Measurements from ENCODE around the gene POLRMT. TPM values are rescaled to one million over a fixed set of nuclear protein-coding genes. Genes with fewer than 3 reads are reported as not detected.

Gene POLRMT
- total RNA-seq, 1 experiment from 2014 or later: 139 TPM

DNA sequence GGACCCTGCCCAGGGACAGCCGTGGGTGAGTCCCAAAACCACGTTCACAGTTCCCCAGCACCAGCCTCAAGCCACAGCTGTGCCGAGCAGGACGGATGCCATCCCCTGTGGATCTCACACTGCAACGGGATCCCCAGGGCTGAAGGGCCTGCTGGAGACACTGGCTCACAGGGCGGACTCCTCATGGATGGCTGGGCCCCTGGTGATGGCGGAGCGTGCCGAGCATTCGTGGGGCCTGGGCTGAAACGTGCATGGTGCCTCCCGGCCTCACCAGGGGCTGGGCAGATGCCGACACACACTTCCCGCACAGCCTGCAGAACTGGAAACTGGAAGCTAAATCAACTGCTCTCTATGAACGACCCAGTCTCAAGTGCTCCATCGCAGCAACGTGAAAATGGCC lies 20.1 kb upstream of the POLRMT start (continued):
- TF ChIP-seq AR (CRISPR knock-in tag; IDR thresholded peaks at IDR 0.05) (no peak), OVOL2 (CRISPR knock-in tag; IDR thresholded peaks at IDR 0.05; ENCODE audit: borderline replicate concordance) (no peak), FOXP1 (CRISPR knock-in tag; IDR thresholded peaks at IDR 0.05; ENCODE audit: borderline replicate concordance) (no peak), ZNF232 (CRISPR knock-in tag; IDR thresholded peaks at IDR 0.05) (no peak), SOX15 (CRISPR knock-in tag; IDR thresholded peaks at IDR 0.05) (no peak), MYBL2 (CRISPR knock-in tag; IDR thresholded peaks at IDR 0.05) (no peak), SMAD3 (CRISPR knock-in tag; IDR thresholded peaks at IDR 0.05; ENCODE audit: borderline replicate concordance) (no peak)
- TF ChIP-seq, protein P1, sequence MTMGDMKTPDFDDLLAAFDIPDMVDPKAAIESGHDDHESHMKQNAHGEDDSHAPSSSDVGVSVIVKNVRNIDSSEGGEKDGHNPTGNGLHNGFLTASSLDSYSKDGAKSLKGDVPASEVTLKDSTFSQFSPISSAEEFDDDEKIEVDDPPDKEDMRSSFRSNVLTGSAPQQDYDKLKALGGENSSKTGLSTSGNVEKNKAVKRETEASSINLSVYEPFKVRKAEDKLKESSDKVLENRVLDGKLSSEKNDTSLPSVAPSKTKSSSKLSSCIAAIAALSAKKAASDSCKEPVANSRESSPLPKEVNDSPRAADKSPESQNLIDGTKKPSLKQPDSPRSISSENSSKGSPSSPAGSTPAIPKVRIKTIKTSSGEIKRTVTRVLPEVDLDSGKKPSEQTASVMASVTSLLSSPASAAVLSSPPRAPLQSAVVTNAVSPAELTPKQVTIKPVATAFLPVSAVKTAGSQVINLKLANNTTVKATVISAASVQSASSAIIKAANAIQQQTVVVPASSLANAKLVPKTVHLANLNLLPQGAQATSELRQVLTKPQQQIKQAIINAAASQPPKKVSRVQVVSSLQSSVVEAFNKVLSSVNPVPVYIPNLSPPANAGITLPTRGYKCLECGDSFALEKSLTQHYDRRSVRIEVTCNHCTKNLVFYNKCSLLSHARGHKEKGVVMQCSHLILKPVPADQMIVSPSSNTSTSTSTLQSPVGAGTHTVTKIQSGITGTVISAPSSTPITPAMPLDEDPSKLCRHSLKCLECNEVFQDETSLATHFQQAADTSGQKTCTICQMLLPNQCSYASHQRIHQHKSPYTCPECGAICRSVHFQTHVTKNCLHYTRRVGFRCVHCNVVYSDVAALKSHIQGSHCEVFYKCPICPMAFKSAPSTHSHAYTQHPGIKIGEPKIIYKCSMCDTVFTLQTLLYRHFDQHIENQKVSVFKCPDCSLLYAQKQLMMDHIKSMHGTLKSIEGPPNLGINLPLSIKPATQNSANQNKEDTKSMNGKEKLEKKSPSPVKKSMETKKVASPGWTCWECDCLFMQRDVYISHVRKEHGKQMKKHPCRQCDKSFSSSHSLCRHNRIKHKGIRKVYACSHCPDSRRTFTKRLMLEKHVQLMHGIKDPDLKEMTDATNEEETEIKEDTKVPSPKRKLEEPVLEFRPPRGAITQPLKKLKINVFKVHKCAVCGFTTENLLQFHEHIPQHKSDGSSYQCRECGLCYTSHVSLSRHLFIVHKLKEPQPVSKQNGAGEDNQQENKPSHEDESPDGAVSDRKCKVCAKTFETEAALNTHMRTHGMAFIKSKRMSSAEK (CRISPR knock-in tag; IDR thresholded peaks at IDR 0.05; ENCODE audit: borderline replicate concordance): no peak

- no peak for DNase-seq (ENCODE audit: low spot score)
- Mint-ChIP-seq H3K27ac (no peak overlapping the region), H3K4me3 (no peak overlapping the region), H3K36me3 (no peaks in the 10 kb centered on the region), H3K4me1 (no peaks in the 10 kb centered on the region), H3K27me3 (ENCODE audit: low read depth) (no peaks in the 10 kb centered on the region), H3K9me3 (no peaks in the 10 kb centered on the region)
- CTCF ChIA-PET: no interaction called here
- POLR2A ChIA-PET: no interaction called here
- ATAC-seq: no peak
- no peak for TF ChIP-seq FOXP1 (CRISPR knock-in tag; IDR thresholded peaks at IDR 0.05; ENCODE audit: borderline replicate concordance)
- TF ChIP-seq RELA (CRISPR knock-in tag; IDR thresholded peaks at IDR 0.05; ENCODE audit: borderline replicate concordance): no peak
- TF ChIP-seq, protein P2, sequence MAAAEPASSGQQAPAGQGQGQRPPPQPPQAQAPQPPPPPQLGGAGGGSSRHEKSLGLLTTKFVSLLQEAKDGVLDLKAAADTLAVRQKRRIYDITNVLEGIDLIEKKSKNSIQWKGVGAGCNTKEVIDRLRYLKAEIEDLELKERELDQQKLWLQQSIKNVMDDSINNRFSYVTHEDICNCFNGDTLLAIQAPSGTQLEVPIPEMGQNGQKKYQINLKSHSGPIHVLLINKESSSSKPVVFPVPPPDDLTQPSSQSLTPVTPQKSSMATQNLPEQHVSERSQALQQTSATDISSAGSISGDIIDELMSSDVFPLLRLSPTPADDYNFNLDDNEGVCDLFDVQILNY (CRISPR knock-in tag; IDR thresholded peaks at IDR 0.05): no peak
- TF ChIP-seq NFE2L1 (CRISPR knock-in tag; IDR thresholded peaks at IDR 0.05): no peak
- no peak for TF ChIP-seq MYBL2 (CRISPR knock-in tag; IDR thresholded peaks at IDR 0.05)
- TF ChIP-seq NFYB (CRISPR knock-in tag; conservative IDR thresholded peaks at IDR 0.05; ENCODE audit: low read depth): no peak
- no peak for TF ChIP-seq ZBTB43 (CRISPR knock-in tag; IDR thresholded peaks at IDR 0.05)
- TF ChIP-seq, protein P3, sequence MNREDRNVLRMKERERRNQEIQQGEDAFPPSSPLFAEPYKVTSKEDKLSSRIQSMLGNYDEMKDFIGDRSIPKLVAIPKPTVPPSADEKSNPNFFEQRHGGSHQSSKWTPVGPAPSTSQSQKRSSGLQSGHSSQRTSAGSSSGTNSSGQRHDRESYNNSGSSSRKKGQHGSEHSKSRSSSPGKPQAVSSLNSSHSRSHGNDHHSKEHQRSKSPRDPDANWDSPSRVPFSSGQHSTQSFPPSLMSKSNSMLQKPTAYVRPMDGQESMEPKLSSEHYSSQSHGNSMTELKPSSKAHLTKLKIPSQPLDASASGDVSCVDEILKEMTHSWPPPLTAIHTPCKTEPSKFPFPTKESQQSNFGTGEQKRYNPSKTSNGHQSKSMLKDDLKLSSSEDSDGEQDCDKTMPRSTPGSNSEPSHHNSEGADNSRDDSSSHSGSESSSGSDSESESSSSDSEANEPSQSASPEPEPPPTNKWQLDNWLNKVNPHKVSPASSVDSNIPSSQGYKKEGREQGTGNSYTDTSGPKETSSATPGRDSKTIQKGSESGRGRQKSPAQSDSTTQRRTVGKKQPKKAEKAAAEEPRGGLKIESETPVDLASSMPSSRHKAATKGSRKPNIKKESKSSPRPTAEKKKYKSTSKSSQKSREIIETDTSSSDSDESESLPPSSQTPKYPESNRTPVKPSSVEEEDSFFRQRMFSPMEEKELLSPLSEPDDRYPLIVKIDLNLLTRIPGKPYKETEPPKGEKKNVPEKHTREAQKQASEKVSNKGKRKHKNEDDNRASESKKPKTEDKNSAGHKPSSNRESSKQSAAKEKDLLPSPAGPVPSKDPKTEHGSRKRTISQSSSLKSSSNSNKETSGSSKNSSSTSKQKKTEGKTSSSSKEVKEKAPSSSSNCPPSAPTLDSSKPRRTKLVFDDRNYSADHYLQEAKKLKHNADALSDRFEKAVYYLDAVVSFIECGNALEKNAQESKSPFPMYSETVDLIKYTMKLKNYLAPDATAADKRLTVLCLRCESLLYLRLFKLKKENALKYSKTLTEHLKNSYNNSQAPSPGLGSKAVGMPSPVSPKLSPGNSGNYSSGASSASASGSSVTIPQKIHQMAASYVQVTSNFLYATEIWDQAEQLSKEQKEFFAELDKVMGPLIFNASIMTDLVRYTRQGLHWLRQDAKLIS (CRISPR knock-in tag; IDR thresholded peaks at IDR 0.05; ENCODE audit: borderline replicate concordance): no peak
- no peak for TF ChIP-seq GRHL2 (CRISPR knock-in tag; IDR thresholded peaks at IDR 0.05; ENCODE audit: insufficient replicate concordance, severe bottlenecking)
- no peak for TF ChIP-seq ZNF121 (CRISPR knock-in tag; IDR thresholded peaks at IDR 0.05)
- no peak for TF ChIP-seq SOX15 (CRISPR knock-in tag; IDR thresholded peaks at IDR 0.05)
These were observed 19.4 kb upstream of the POLRMT start for GRCh38 chr19:652467-653389.
